K562 (cell line): Measurements from ENCODE around the gene PDZD2. TPM values are rescaled to one million over a fixed set of nuclear protein-coding genes. Genes with fewer than 3 reads are reported as not detected.

Experiments
- ATAC-seq: fragments of 200-7000 bp; cut with Tn5 transposase; 3 replicates; pipeline ENCODE4 v1.9.1; 2020; ENCODE audit warnings: moderate library complexity
- BruUV-seq: library from RNA; stranded (reverse); fragments of 400-500 nt; replicated peaks from 2 replicates; lab custom pipeline; 2021; lab: Mats Ljungman, UMichigan
- CTCF ChIA-PET: fragments of 300-600 bp; formaldehyde crosslinking; extraction: SDS; loops from one replicate; lab custom pipeline; 2021; ENCODE audit warnings: low intra/inter-chr PET ratio; lab: Yijun Ruan, JAX
- POLR2A ChIA-PET: fragments of 300-600, 350-650 bp; sonication (Branson Sonifier 250); formaldehyde crosslinking; extraction: SDS; loops from one replicate; lab custom pipeline; 2021; ENCODE audit warnings: antibody characterized with exemption, inconsistent platforms; lab: Yijun Ruan, JAX
- DNase-seq, 4 experiments: peaks; one replicate each; pipeline versions ENCODE4 v3.0.0 to v3.0.0-alpha.2; 2011 to 2018; ENCODE audit warnings: low spot score in 3 of 4, mixed read lengths in 3 of 4; ENCODE audit errors: extremely low read depth in 1 of 4
- FAIRE-seq: peaks from 2 replicates; lab custom pipeline; 2011; peaks lifted over from hg19 to GRCh38; lab: Jason Lieb, UNC
- H2AFZ ChIP-seq: 2 replicates; pipeline ENCODE4 v1.6.0; 2011; ENCODE audit warnings: low read depth, low read length, control low read depth, inconsistent platforms
- H3K27ac ChIP-seq: fragments of 200-600 bp; 3 replicates; pipeline ENCODE4 v1.8.0; 2011; ENCODE audit warnings: low read depth, mild to moderate bottlenecking, control low read depth, inconsistent platforms, low read length, moderate library complexity, mixed read lengths; ENCODE audit errors: extremely low read depth
- H3K27me3 ChIP-seq, 2 experiments: fragments of 300-600 bp in 1 of 2; 2 replicates in 1 of 2; 3 replicates in 1 of 2; pipeline versions ENCODE4 v1.6.0 to v1.8.0; 2011; ENCODE audit warnings: inconsistent platforms in 2 of 2, low read length in 2 of 2, mild to moderate bottlenecking in 1 of 2, mixed read lengths in 1 of 2, moderate library complexity in 1 of 2; ENCODE audit not compliant: control insufficient read depth in 2 of 2, insufficient read depth in 2 of 2
- H3K36me3 ChIP-seq: fragments of 300-600 bp; 3 replicates; pipeline ENCODE4 v1.8.0; 2011; ENCODE audit warnings: mild to moderate bottlenecking, low read length, inconsistent platforms; ENCODE audit not compliant: control insufficient read depth, insufficient read depth
- H3K4me1 ChIP-seq, 2 experiments: fragments of 200-600 bp in 1 of 2; replicated peaks in 1 of 2; 2 replicates in 1 of 2; 3 replicates in 1 of 2; pipeline versions ENCODE4 v1.5.1 to v1.8.0; 2011; ENCODE audit warnings: inconsistent platforms in 2 of 2, low read length in 2 of 2, mild to moderate bottlenecking in 1 of 2, mixed read lengths in 1 of 2, moderate library complexity in 1 of 2; ENCODE audit not compliant: control insufficient read depth in 2 of 2, insufficient read depth in 2 of 2
- H3K4me2 ChIP-seq: 2 replicates; pipeline ENCODE4 v1.6.1; 2011; ENCODE audit warnings: low read length, control low read depth, inconsistent platforms, mixed read lengths; ENCODE audit not compliant: insufficient read depth
- H3K4me3 ChIP-seq: fragments of 200-600 bp; sonication (generic), shearing (Covaris generic); 2 replicates; pipeline ENCODE4 v1.5.1; 2016; ENCODE audit warnings: control low read depth, inconsistent platforms
- H3K79me2 ChIP-seq: fragments of 200-600 bp; 3 replicates; pipeline ENCODE4 v1.8.0; 2011; ENCODE audit warnings: low read length, inconsistent platforms; ENCODE audit not compliant: control insufficient read depth, insufficient read depth
- H3K9ac ChIP-seq, 2 experiments: 2 replicates each; pipeline versions ENCODE4 v1.6.0 to v1.6.1; 2011; ENCODE audit warnings: low read depth in 2 of 2, low read length in 2 of 2, control low read depth in 1 of 2, inconsistent platforms in 1 of 2, mild to moderate bottlenecking in 1 of 2, mixed read lengths in 1 of 2; ENCODE audit not compliant: insufficient read depth in 1 of 2
- H3K9me1 ChIP-seq: one replicate; pipeline ENCODE4 v1.6.0; 2011; ENCODE audit warnings: inconsistent platforms, mild to moderate bottlenecking, low read length, moderate library complexity; ENCODE audit not compliant: control insufficient read depth, insufficient read depth
- H3K9me3 ChIP-seq: replicated peaks from 2 replicates; pipeline ENCODE4 v1.5.1; 2011; ENCODE audit warnings: low read depth, low read length, inconsistent platforms; ENCODE audit not compliant: control insufficient read depth, insufficient read depth
- H4K20me1 ChIP-seq: replicated peaks from 2 replicates; pipeline ENCODE4 v1.6.1; 2011; ENCODE audit warnings: low read length, inconsistent platforms, mixed read lengths; ENCODE audit not compliant: control insufficient read depth, insufficient read depth
- CEBPB ChIP-seq: fragments of 450-650 bp; IDR thresholded peaks from 2 replicates; pipeline ENCODE4 v1.6.1; 2016; ENCODE audit warnings: missing genetic modification characterization, missing compliant biosample characterization
- DACH1 ChIP-seq: fragments of 450-650 bp; IDR thresholded peaks from 2 replicates; pipeline ENCODE4 v1.6.1; 2018; ENCODE audit not compliant: partially characterized antibody
- KDM1A ChIP-seq, 2 experiments: fragments of 450-650 bp; IDR thresholded peaks; 2 replicates each; pipeline ENCODE4 v1.6.1; 2016; ENCODE audit warnings: mild to moderate bottlenecking in 2 of 2
- NR3C1 ChIP-seq: sonication (generic); formaldehyde crosslinking; IDR thresholded peaks from 2 replicates; pipeline ENCODE4 v1.8.1; 2022; ENCODE audit warnings: missing genetic modification reagents
- PTTG1 ChIP-seq: fragments of 450-650 bp; IDR thresholded peaks from 2 replicates; pipeline ENCODE4 v1.6.1; 2016; ENCODE audit warnings: low read depth, mild to moderate bottlenecking, missing genetic modification characterization, missing compliant biosample characterization
- ZEB2 ChIP-seq: fragments of 450-650 bp; IDR thresholded peaks from 2 replicates; pipeline ENCODE4 v1.6.1; 2016
- ZKSCAN3 ChIP-seq: fragments of 250-450 bp; sonication (Bioruptor Pico); IDR thresholded peaks from 2 replicates; pipeline ENCODE4 v1.4.0; 2020
- WGBS: fragments of 100-300 bp; shearing (Covaris generic); methylation state at CpG from one replicate; pipeline ENCODE4 v1.1.6; 2016; ENCODE audit warnings: low coverage, mixed read lengths; ENCODE audit not compliant: insufficient coverage; ENCODE audit errors: missing lambda C conversion rate; 5-methylcytosine and 5-hydroxymethylcytosine counted together
- in situ Hi-C: fragments of 300-500 bp; cut with MboI; formaldehyde crosslinking; loops from 4 replicates; pipeline ENCODE4 v1.15.0; 2018; ENCODE audit warnings: inconsistent platforms, mixed read lengths
- intact Hi-C: fragments of 100-400 bp; cut with micrococcal nuclease; formaldehyde crosslinking; loops from 2 replicates; pipeline ENCODE4 v1.14.2; 2022
- polyA plus RNA-seq, 8 experiments: library from polyadenylated mRNA; depleted of rRNA in 4 of 8; stranded (reverse) in 5 of 8; unstranded in 3 of 8; fragments of >200 nt; fragmentation: Nextera tagmentation in 2 of 8; fragmentation: Illumina TruSeq in 1 of 8; extraction: Ambion mirVana in 2 of 8; extraction: Trizol in 1 of 8; gene quantifications; 2 replicates each; pipeline versions ENCODE4 v1.2.1 to v1.2.3, GENCODE V29; 2011 to 2014; ENCODE audit warnings: inconsistent platforms in 1 of 8, missing spikeins in 1 of 8
- total RNA-seq, 7 experiments: library from RNA; depleted of rRNA in 6 of 7; stranded (reverse); fragments of >200 nt in 6 of 7; fragmentation: Illumina TruSeq in 2 of 7; extraction: Trizol in 2 of 7; gene quantifications; 2 replicates each; pipeline versions ENCODE4 v1.2.1 to v1.2.3, GENCODE V29; 2011 to 2021; ENCODE audit warnings: low replicate concordance in 1 of 7
- TF ChIP-seq, protein P1 (sequence below), 2 experiments: IDR thresholded peaks; 2 replicates each; pipeline ENCODE4 v1.6.1; 2011; ENCODE audit warnings: borderline replicate concordance in 1 of 2, control low read depth in 1 of 2, low read depth in 1 of 2, low read length in 1 of 2, mild to moderate bottlenecking in 1 of 2, mixed read lengths in 1 of 2, moderate library complexity in 1 of 2; ENCODE audit not compliant: insufficient read depth in 1 of 2, insufficient read length in 1 of 2, poor library complexity in 1 of 2, severe bottlenecking in 1 of 2; ENCODE audit errors: extremely low read depth in 1 of 2
- TF ChIP-seq, protein P2 (sequence below): fragments of 450-650 bp; IDR thresholded peaks from 2 replicates; pipeline ENCODE4 v1.6.1; 2017; ENCODE audit warnings: antibody characterized with exemption

Gene PDZD2
- total and polyA plus RNA-seq, 9 of the 15 experiments (the other 6 are each of a cell fraction or from before 2014, with no cell fraction given), result 0.02 to 0.08 (median 0.04) TPM; not detected in 6

- TF ChIP-seq ZKSCAN3 (CRISPR knock-in tag) (no peak), PTTG1 (tag) (no peak)
Observed at GRCh38 chr5:31995006-31995405, 356.1 kb downstream of the PDZD2 start (continued).

GRCh38 chr5:31995714-31996113 lies 356.8 kb downstream of the PDZD2 start:
- ChIA-PET POLR2A (no interaction called here), CTCF (no interaction called here)
- intact Hi-C loops (no loop called here), in situ Hi-C loops (loop anchor here (5.0 kb wide), 1 partner anchor 1607 kb away; no protein-coding TSS in a partner anchor)
- FAIRE-seq, result no peak
- WGBS, result 1% methylated on average over 7 of the region's 7 CpGs
- Histone ChIP-seq H3K36me3 (no peaks in the 10 kb centered on the region), H3K4me2 (no peak overlapping the region), H3K79me2 (no peaks in the 10 kb centered on the region), H4K20me1 (no peaks in the 10 kb centered on the region), H2AFZ (no peak overlapping the region), H3K27me3 (peaks cover 35 to 64% of the 10 kb centered on the region in 2 experiments), H3K27ac (no peak overlapping the region), H3K4me3 (no peak overlapping the region), H3K9me3 (no peaks in the 10 kb centered on the region), H3K9me1 (no peaks in the 10 kb centered on the region), H3K4me1 (no peaks in the 10 kb centered on the region), H3K9ac (no peak overlapping the region)
- no peak for ATAC-seq
- no TSS peak for BruUV-seq
- TF ChIP-seq ZEB2 (no peak), DACH1 (no peak), CEBPB (tag) (no peak), NR3C1 (no peak), KDM1A (IDR thresholded peaks at IDR 0.05) (no peak)
- TF ChIP-seq, protein P1, sequence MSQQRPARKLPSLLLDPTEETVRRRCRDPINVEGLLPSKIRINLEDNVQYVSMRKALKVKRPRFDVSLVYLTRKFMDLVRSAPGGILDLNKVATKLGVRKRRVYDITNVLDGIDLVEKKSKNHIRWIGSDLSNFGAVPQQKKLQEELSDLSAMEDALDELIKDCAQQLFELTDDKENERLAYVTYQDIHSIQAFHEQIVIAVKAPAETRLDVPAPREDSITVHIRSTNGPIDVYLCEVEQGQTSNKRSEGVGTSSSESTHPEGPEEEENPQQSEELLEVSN (IDR thresholded peaks at IDR 0.05; ENCODE audit: borderline replicate concordance in 1 of 2, extremely low read depth in 1 of 2, insufficient read depth in 1 of 2, insufficient read length in 1 of 2, low read depth in 1 of 2, low read length in 1 of 2, poor library complexity in 1 of 2, severe bottlenecking in 1 of 2), result no peak
- TF ChIP-seq, protein P2, sequence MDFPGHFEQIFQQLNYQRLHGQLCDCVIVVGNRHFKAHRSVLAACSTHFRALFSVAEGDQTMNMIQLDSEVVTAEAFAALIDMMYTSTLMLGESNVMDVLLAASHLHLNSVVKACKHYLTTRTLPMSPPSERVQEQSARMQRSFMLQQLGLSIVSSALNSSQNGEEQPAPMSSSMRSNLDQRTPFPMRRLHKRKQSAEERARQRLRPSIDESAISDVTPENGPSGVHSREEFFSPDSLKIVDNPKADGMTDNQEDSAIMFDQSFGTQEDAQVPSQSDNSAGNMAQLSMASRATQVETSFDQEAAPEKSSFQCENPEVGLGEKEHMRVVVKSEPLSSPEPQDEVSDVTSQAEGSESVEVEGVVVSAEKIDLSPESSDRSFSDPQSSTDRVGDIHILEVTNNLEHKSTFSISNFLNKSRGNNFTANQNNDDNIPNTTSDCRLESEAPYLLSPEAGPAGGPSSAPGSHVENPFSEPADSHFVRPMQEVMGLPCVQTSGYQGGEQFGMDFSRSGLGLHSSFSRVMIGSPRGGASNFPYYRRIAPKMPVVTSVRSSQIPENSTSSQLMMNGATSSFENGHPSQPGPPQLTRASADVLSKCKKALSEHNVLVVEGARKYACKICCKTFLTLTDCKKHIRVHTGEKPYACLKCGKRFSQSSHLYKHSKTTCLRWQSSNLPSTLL, result no peak
- DNase-seq, result no peak
